Heart left ventricle (tissue), 16 donors: Measurements from ENCODE around the gene EXOC4. TPM values are rescaled to one million over a fixed set of nuclear protein-coding genes. Genes with fewer than 3 reads are reported as not detected.

Experiments
- ATAC-seq, 4 donors: fragments of 200-7000 bp; cut with Tn5 transposase; one replicate each; pipeline ENCODE4 v1.9.1; 2020 to 2022; ENCODE audit warnings: moderate library complexity in 4 of 4, mild to moderate bottlenecking in 3 of 4, moderate number of reproducible peaks in 1 of 4
- DNase-seq, 5 donors: peaks; one replicate each; pipeline ENCODE4 v3.0.0-alpha.2; 2020
- H3K27ac ChIP-seq, 12 donors: fragments of 200-600 bp; sonication (generic) in 4 of 12; one replicate each; pipeline versions ENCODE4 v1.5.0 to v1.8.0; 2016 to 2022; ENCODE audit warnings: mild to moderate bottlenecking in 2 of 12
- H3K27me3 ChIP-seq, 9 donors: fragments of 200-600 bp; sonication (generic) in 2 of 9; one replicate each; pipeline versions ENCODE4 v1.5.1 to v1.8.0; 2016 to 2022; ENCODE audit warnings: mild to moderate bottlenecking in 3 of 9
- H3K36me3 ChIP-seq, 9 donors: fragments of 200-600 bp; sonication (generic) in 2 of 9; one replicate each; pipeline versions ENCODE4 v1.5.0 to v1.8.0; 2018 to 2022; ENCODE audit warnings: mild to moderate bottlenecking in 2 of 9
- H3K4me1 ChIP-seq, 12 donors: fragments of 200-600 bp; sonication (generic) in 4 of 12; one replicate each; pipeline versions ENCODE4 v1.5.0 to v1.8.0; 2016 to 2022; ENCODE audit warnings: mild to moderate bottlenecking in 3 of 12
- H3K4me3 ChIP-seq, 12 donors: fragments of 200-600 bp; sonication (generic) in 4 of 12; one replicate each; pipeline versions ENCODE4 v1.5.0 to v1.8.0; 2017 to 2022; ENCODE audit warnings: mild to moderate bottlenecking in 9 of 12, moderate library complexity in 4 of 12
- H3K9me3 ChIP-seq, 12 donors: fragments of 200-600 bp; sonication (generic) in 4 of 12; one replicate each; pipeline versions ENCODE4 v1.5.0 to v1.8.0; 2016 to 2022; ENCODE audit warnings: mild to moderate bottlenecking in 1 of 12
- POLR2A ChIP-seq, 2 donors: fragments of 450-650 bp; IDR thresholded peaks; one replicate each; pipeline ENCODE4 v1.6.1; 2017; ENCODE audit warnings: antibody characterized with exemption in 2 of 2, mild to moderate bottlenecking in 2 of 2, moderate library complexity in 2 of 2
- WGBS, 4 donors: extraction: QIAGEN DNeasy Blood & Tissue Kit in 2 of 4; methylation state at CpG; one replicate each; pipeline versions ENCODE4 v1.1.5 to v1.1.7; 2013 to 2018; 5-methylcytosine and 5-hydroxymethylcytosine counted together
- intact Hi-C, 10 donors: fragments of 100-400 bp; cut with DNase I; formaldehyde crosslinking; loops; one replicate each; pipeline versions ENCODE4 v1.11.1 to v1.14.2; 2022
- polyA plus RNA-seq, 2 donors: library from polyadenylated mRNA; stranded (reverse); fragments of 200-250 nt; gene quantifications; one replicate each; pipeline ENCODE4 v1.2.3, GENCODE V29; 2013
- total RNA-seq, 9 donors: library from RNA; depleted of rRNA in 2 of 9; stranded (reverse); fragments of >200 nt in 2 of 9; fragmentation: NEBNext Ultra II Directional in 3 of 9; extraction: Animal tissue kit (Norgen Biotek cat#: 25700) in 3 of 9; gene quantifications; one replicate each; pipeline versions ENCODE4 v1.1.0 to v1.2.4, GENCODE V29; 2016 to 2023
- TF ChIP-seq, protein P1 (sequence below), 12 donors: fragments of 200-600 bp; sonication (generic) in 4 of 12; IDR thresholded peaks; one replicate each; pipeline versions ENCODE4 v1.5.0 to v1.8.0; 2018 to 2022; ENCODE audit warnings: antibody characterized with exemption in 12 of 12, mild to moderate bottlenecking in 5 of 12
- donor health status: ischemic (EF 13 %, LVEDD 7.1; RV severe dilation, severe dysfunction).
- donor health status: healthy with polysubstance abuse.
- donor health status: DM: no; HTN: yes; CAD: no.
- donor health status: DM: no; HTN: no; CAD: no.
- donor health status: ischemic (EF 25% LVEDD 6.9; RV normal size, moderate dysfunction).
- donor health status: ischemic (EF 25% LVEDD 5.7; RV mildly dilated, moderate dysfunction).
- donor health status: healthy.
- donor health status: DM: yes; HTN: yes; CAD: no.
- donor health status: ischemic (EF 35%, LVEDD 5.7; RV mildly dilated, moderate dysfunction).
- donor health status: nonischemic (EF 11% LVEDD 7.7; RV severe dilation, severe dysfunction).
- donor health status: DM: yes; HTN: yes; CAD: no.
- donor health status: PGD.
- donor health status: ischemic (EF 29% LVEDD 5.4; RV normal size, mild dysfunction).
- donor health status: nonischemic (EF 23%, LVEDD 6.1; RV moderate dilation, normal function).

Gene EXOC4
- total and polyA plus RNA-seq, 11 donors: 8.8 to 61.2 (median 33.8) TPM

DNA sequence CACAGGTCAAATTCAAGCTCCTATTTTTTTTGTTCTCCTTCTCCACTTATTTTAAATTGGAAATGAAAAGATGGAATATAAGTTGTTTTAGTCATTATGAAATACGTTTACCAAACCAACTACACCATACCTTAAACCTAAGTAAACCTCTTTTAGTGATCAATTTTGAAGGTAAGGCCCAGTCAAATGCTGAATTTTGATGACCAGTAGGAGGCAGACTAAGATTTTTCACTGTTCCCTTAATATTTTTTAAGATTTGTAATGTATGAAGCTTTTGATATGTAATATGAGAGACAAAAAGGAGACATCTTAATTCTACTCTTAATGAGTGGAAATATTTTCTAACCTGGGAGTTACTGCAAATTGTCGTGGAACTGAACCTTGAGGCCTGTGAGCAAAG is 311.6 kb downstream of the EXOC4 start:
- WGBS, 4 donors: 98 to 100% (median 98%) methylated on average over 2 of the region's 2 CpGs
- Histone ChIP-seq H3K4me1 (no peaks in the 10 kb centered on the region), H3K27me3 (no peaks in the 10 kb centered on the region), H3K27ac (no peak overlapping the region), H3K36me3 (no peaks in the 10 kb centered on the region), H3K9me3 (peaks cover 0 to 11% (median 0%) of the 10 kb centered on the region in 12 donors), H3K4me3 (no peak overlapping the region)
- intact Hi-C loops: no loop called here
- TF ChIP-seq POLR2A (IDR thresholded peaks at IDR 0.05): no peak
- TF ChIP-seq, protein P1, sequence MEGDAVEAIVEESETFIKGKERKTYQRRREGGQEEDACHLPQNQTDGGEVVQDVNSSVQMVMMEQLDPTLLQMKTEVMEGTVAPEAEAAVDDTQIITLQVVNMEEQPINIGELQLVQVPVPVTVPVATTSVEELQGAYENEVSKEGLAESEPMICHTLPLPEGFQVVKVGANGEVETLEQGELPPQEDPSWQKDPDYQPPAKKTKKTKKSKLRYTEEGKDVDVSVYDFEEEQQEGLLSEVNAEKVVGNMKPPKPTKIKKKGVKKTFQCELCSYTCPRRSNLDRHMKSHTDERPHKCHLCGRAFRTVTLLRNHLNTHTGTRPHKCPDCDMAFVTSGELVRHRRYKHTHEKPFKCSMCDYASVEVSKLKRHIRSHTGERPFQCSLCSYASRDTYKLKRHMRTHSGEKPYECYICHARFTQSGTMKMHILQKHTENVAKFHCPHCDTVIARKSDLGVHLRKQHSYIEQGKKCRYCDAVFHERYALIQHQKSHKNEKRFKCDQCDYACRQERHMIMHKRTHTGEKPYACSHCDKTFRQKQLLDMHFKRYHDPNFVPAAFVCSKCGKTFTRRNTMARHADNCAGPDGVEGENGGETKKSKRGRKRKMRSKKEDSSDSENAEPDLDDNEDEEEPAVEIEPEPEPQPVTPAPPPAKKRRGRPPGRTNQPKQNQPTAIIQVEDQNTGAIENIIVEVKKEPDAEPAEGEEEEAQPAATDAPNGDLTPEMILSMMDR (IDR thresholded peaks at IDR 0.05): no peak
- no peak for ATAC-seq
- no peak for DNase-seq

DNA sequence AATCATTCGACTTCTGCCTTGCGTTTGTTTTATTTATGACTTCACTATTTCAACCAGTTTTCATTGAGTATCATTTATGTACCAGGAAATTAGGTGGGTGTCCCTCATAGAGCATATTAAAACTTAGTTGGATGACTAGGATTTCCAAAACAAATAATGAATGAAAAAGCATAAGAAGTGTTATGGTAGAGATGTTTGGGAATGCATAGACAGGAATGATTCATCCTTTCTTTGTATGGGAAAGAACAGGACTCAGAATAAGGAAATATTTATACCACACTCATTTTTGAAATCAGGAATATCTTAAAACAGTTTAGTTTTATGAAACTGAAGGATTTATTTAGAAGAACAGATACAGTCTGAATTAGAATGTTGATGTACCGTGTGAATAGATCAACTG is 315.7 kb downstream of the EXOC4 start:
- intact Hi-C loops: no loop called here
- no peak for ATAC-seq
- no peaks in the 10 kb centered on the region for H3K36me3 ChIP-seq
- no peak for DNase-seq
- 93 to 97% (median 95%) methylated on average over 3 of the region's 3 CpGs for WGBS, 4 donors
- H3K4me1 ChIP-seq: no peaks in the 10 kb centered on the region
- H3K27me3 ChIP-seq: no peaks in the 10 kb centered on the region
- no peak overlapping the region for H3K4me3 ChIP-seq
- H3K27ac ChIP-seq: no peak overlapping the region
- peaks cover 0 to 11% (median 0%) of the 10 kb centered on the region in 12 donors for H3K9me3 ChIP-seq
- TF ChIP-seq POLR2A (IDR thresholded peaks at IDR 0.05): no peak
- TF ChIP-seq, protein P1 (IDR thresholded peaks at IDR 0.05): no peak

DNA sequence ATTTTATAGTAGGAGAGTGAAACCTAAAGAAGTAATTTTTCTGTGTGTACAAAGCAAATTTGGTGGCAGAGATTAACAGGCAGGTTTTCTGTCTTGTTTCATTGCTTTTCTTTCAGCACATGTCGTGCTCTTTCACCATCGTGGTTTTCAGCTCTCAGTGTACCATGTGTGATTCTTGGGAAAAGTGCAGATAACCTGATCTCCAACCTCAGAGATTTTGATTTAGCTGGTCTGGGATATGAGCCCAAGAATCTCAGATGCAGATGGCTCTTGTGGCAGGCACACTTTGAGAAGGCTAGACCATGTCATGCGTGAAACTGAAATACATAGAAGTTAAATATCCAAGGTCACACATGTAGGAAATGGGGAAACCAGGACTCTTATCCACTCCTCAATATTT is 317.4 kb downstream of the EXOC4 start:
- no peak for TF ChIP-seq POLR2A (IDR thresholded peaks at IDR 0.05)
- TF ChIP-seq, protein P1 (IDR thresholded peaks at IDR 0.05): no peak
- H3K4me1 ChIP-seq: no peaks in the 10 kb centered on the region
- intact Hi-C loops: no loop called here

DNA sequence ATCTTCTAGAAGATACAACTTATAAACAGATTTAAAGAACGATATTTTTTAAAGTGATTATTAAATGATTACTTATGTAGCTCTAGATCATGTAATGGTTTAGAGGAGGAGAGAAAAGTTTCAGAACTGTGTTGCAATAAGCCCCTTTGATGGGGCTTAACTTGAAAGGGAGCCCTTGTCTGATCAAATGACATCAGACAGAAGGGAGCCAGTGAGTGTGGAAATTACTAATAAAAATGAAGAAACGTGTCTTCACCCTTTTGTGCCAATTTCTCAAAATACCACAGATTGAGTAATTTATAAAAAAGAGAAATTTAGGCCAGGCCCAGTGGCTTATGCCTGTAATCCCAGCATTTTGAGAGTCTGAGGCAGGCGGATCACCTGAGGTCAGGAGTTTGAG is 318.2 kb downstream of the EXOC4 start:
- TF ChIP-seq, protein P1 (IDR thresholded peaks at IDR 0.05): no peak
- no peak for TF ChIP-seq POLR2A (IDR thresholded peaks at IDR 0.05)
- Histone ChIP-seq H3K4me3 (no peak overlapping the region), H3K9me3 (peaks cover 0 to 11% (median 0%) of the 10 kb centered on the region in 12 donors), H3K27ac (no peak overlapping the region), H3K36me3 (no peaks in the 10 kb centered on the region), H3K27me3 (no peaks in the 10 kb centered on the region), H3K4me1 (peaks cover 0 to 7% (median 0%) of the 10 kb centered on the region in 12 donors)
- 86 to 89% (median 88%) methylated on average over 3 of the region's 3 CpGs for WGBS, 4 donors
- intact Hi-C loops: no loop called here
- no peak for ATAC-seq
- no peak for DNase-seq

More for the DNA sequence above, 317.4 kb downstream of the EXOC4 start:
- Histone ChIP-seq H3K4me3 (no peak overlapping the region), H3K9me3 (peaks cover 0 to 11% (median 0%) of the 10 kb centered on the region in 12 donors), H3K36me3 (no peaks in the 10 kb centered on the region), H3K27me3 (no peaks in the 10 kb centered on the region), H3K27ac (no peak overlapping the region)
- no peak for DNase-seq
- WGBS, 4 donors: 91 to 96% (median 92%) methylated on average over 3 of the region's 3 CpGs
- no peak for ATAC-seq
